Breast epithelium (tissue), 4 donors: ENCODE data around the gene TCFL5. TPM values are rescaled to one million over a fixed set of nuclear protein-coding genes. Genes with fewer than 3 reads are reported as not detected.

ENCODE experiments used
- DNase-seq, 2 donors: peaks; one replicate each; pipeline ENCODE4 v3.0.0-alpha.2; 2019; ENCODE audit warnings: low spot score in 2 of 2
- H3K27ac ChIP-seq, 2 donors: fragments of 200-600 bp; sonication (generic) in 1 of 2; one replicate each; pipeline ENCODE4 v1.5.1; 2016 to 2019; ENCODE audit warnings: mild to moderate bottlenecking in 1 of 2
- H3K27me3 ChIP-seq, 2 donors: fragments of 200-600 bp; sonication (generic) in 1 of 2; one replicate each; pipeline versions ENCODE4 v1.5.1 to v1.6.0; 2017 to 2019; ENCODE audit warnings: control low read depth in 1 of 2, mild to moderate bottlenecking in 1 of 2
- H3K36me3 ChIP-seq: fragments of 200-600 bp; one replicate; pipeline ENCODE4 v1.5.1; 2019
- H3K4me1 ChIP-seq, 2 donors: fragments of 200-600 bp; sonication (generic); one replicate each; pipeline ENCODE4 v1.5.1; 2016 to 2019; ENCODE audit warnings: control low read depth in 1 of 2
- H3K4me3 ChIP-seq, 3 donors: fragments of 200-600 bp; sonication (generic); 1 replicate in 2 of 3; 2 replicates in 1 of 3; pipeline ENCODE4 v1.5.1; 2016 to 2019; ENCODE audit warnings: mild to moderate bottlenecking in 3 of 3, moderate library complexity in 2 of 3
- H3K9me3 ChIP-seq, 2 donors: fragments of 200-600 bp; sonication (generic) in 1 of 2; one replicate each; pipeline ENCODE4 v1.5.1; 2016 to 2019; ENCODE audit warnings: control low read depth in 1 of 2
- POLR2A ChIP-seq: fragments of 450-650 bp; IDR thresholded peaks from one replicate; pipeline ENCODE4 v1.6.1; 2016; ENCODE audit warnings: antibody characterized with exemption, mild to moderate bottlenecking, moderate library complexity
- POLR2AphosphoS5 ChIP-seq, 3 donors: sonication (generic); formaldehyde crosslinking; IDR thresholded peaks; one replicate each; pipeline ENCODE4 v1.6.1; 2017; ENCODE audit warnings: antibody characterized with exemption in 3 of 3
- intact Hi-C: fragments of 100-400 bp; cut with DNase I; formaldehyde crosslinking; loops from one replicate; pipeline ENCODE4 v1.15.1; 2023; ENCODE audit warnings: low total_unique reads
- total RNA-seq, 3 donors: library from RNA; depleted of rRNA; stranded (reverse); fragments of >200 nt; gene quantifications; one replicate each; pipeline ENCODE4 v1.1.0, GENCODE V29; 2016
- TF ChIP-seq, protein P1 (sequence below), 3 donors: fragments of 450-650 bp; IDR thresholded peaks; one replicate each; pipeline ENCODE4 v1.5.1; 2016 to 2017; ENCODE audit warnings: antibody characterized with exemption in 3 of 3, mild to moderate bottlenecking in 3 of 3, moderate library complexity in 3 of 3

TCFL5 gene
- total RNA-seq, 3 donors from 2014 or later: 7.8 to 21.0 (median 12.5) TPM

DNA sequence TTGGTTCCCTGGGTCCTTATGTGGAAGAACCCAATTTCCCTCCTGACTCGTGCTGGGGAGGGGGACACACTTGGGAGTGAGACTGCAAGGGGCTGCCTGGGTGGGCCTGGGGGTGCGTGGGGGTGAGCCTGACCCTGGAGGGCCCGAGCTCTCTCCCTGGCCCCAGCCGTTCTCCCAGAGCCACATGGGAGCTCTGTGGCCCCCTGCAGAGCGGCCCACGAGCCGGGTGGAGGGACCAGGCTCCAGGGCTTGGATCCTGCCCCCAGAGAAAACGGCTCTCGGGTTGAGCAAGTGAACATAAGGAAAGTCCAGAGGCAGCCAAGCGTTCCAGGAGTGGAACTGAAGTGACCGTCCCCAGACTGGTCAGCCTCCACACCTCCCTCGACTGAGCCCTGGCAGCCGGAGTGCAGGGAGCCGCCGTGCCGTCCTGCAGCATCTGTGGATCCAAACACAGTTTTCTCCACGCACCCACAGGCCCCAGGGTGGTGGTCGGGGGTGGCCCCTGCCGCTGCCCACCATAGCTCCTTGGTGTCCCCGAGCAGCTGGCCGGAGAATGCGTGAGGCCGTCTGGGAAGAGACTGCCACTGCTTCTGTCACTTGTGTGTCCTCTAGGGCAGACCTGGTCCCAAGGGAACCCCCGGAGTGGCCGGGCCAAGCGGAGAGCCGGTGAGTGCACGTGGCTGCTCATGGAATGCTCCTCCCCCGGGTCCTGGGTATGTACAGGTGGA is 34.1 kb downstream of the TCFL5 start:
- intact Hi-C loops: no loop called here
- Histone ChIP-seq H3K36me3 (no peaks in the 10 kb centered on the region), H3K27me3 (no peaks in the 10 kb centered on the region), H3K9me3 (no peaks in the 10 kb centered on the region), H3K27ac (no peak overlapping the region), H3K4me1 (peaks cover 11 to 13% of the 10 kb centered on the region in 2 donors), H3K4me3 (no peak overlapping the region)
- no peak for DNase-seq
- TF ChIP-seq POLR2AphosphoS5 (IDR thresholded peaks at IDR 0.05) (no peak), POLR2A (no peak)
- TF ChIP-seq, protein P1, sequence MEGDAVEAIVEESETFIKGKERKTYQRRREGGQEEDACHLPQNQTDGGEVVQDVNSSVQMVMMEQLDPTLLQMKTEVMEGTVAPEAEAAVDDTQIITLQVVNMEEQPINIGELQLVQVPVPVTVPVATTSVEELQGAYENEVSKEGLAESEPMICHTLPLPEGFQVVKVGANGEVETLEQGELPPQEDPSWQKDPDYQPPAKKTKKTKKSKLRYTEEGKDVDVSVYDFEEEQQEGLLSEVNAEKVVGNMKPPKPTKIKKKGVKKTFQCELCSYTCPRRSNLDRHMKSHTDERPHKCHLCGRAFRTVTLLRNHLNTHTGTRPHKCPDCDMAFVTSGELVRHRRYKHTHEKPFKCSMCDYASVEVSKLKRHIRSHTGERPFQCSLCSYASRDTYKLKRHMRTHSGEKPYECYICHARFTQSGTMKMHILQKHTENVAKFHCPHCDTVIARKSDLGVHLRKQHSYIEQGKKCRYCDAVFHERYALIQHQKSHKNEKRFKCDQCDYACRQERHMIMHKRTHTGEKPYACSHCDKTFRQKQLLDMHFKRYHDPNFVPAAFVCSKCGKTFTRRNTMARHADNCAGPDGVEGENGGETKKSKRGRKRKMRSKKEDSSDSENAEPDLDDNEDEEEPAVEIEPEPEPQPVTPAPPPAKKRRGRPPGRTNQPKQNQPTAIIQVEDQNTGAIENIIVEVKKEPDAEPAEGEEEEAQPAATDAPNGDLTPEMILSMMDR (IDR thresholded peaks at IDR 0.05): no peak

DNA sequence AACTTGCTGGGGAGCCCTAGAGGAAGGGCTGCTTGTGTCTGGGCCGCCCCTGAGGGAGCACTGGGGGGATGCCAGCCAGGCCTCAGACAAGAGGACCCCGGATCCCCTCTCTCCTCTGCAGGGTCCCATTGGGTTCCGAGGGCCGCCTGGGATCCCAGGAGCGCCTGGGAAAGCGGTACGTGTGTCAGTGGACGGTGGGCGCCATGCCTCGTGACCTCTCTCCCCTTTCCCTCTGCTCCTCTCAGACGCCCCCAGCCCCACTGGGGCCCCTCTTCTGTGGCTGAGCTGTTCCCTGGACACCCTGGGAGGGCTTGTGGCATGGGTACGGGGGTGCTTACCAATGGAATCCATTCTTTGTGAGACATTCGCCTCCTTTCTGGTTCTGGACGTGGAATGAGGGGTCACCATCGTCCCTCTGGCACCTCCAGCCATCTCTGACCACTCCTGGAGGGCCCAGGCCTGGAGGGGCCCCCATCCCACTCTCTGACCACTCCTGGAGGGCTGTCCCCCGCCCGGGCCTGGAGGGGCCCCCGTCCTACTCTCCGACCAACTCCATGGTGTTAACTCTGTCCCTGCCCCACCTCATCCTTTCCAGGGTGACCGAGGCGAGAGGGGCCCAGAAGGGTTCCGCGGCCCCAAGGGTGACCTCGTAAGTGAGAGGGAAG is 34.8 kb downstream of the TCFL5 start:
- H3K36me3 ChIP-seq: no peaks in the 10 kb centered on the region
- H3K27ac ChIP-seq: no peak overlapping the region
- H3K4me3 ChIP-seq: no peak overlapping the region
- no peaks in the 10 kb centered on the region for H3K9me3 ChIP-seq
- TF ChIP-seq, protein P1 (IDR thresholded peaks at IDR 0.05): no peak
- TF ChIP-seq POLR2A: no peak
- no peaks in the 10 kb centered on the region for H3K27me3 ChIP-seq
- peaks cover 5 to 8% of the 10 kb centered on the region in 2 donors for H3K4me1 ChIP-seq
- intact Hi-C loops: no loop called here
- no peak for DNase-seq

DNA sequence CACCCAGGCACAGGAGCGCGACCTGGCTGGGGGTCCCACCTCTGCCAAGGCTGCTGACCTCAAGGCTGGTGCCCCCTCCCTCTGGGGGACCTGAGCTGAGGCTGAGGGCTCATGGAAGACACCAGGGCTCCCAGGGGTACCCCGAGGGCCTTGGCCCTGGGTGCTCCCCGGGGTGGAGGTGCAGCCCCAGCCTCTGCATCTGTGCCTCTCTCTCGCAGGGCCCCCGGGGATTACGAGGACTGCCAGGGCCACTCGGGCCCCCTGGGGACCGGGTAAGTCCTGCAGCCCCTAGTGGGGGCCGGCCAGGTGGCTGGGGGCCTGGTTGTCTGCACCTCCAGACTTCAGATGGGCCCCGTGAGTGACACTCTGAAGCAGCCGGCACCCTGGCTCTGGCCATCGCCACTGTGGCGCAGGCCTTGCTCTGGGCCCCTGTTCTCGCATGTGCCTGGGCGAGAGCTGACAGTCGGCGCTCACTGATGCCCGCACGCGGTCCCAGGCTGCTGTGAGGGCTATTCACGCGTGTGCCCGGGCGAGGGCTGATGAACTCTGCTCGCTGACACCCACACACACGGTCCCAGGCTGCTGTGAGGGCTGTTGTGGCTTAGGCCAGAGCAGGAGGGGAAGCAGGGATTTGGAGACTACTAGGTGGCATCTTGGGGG is 35.5 kb downstream of the TCFL5 start:
- no peaks in the 10 kb centered on the region for H3K9me3 ChIP-seq

DNA sequence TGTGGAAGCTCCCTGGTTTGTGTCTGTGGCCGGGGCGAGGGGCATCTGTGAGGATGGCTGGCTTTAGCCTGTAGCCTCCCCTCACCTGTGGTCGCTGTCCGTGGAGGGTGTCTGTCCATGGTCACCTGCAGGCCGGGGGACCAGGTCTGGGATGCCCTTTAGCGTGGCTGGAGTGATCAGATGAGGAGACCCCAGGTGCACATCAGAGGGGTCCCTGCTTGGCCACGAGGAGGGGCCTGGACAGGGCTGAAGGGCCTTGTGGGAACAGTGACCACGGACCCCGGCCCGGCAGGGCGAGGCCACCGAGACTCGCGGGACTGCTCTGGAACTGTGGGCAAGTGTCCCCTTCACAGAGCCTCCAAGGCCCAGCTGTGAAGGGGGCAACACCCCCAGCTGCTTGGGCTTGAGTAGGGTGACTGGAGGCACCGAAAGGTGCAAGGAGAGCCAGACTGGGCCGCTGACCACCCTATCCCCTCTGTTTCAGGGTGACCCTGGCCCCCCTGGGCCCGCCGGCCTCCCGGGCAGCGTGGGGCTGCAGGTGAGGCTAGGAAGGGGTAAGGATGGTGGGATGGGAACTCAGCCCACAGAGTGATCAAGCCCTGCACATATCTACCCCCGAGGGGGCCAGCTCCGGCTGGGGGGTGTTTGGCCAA is 36.2 kb downstream of the TCFL5 start:
- intact Hi-C loops: no loop called here
- Histone ChIP-seq H3K4me1 (peaks cover 5 to 8% of the 10 kb centered on the region in 2 donors), H3K27me3 (no peaks in the 10 kb centered on the region), H3K27ac (peak overlapping the region; percentile 29 to 78), H3K9me3 (no peaks in the 10 kb centered on the region), H3K4me3 (peak overlapping the region in 2 of 3 donors; percentile 53 to 69), H3K36me3 (no peaks in the 10 kb centered on the region)
- TF ChIP-seq POLR2AphosphoS5 (IDR thresholded peaks at IDR 0.05) (no peak), POLR2A (no peak)
- TF ChIP-seq, protein P1 (IDR thresholded peaks at IDR 0.05): no peak
- no peak for DNase-seq

More for the DNA sequence above, 35.5 kb downstream of the TCFL5 start:
- Histone ChIP-seq H3K4me3 (no peak overlapping the region), H3K4me1 (peaks cover 5 to 8% of the 10 kb centered on the region in 2 donors), H3K27ac (no peak overlapping the region), H3K36me3 (no peaks in the 10 kb centered on the region), H3K27me3 (no peaks in the 10 kb centered on the region)
- DNase-seq: no peak
- TF ChIP-seq, protein P1 (IDR thresholded peaks at IDR 0.05): no peak
- no peak for TF ChIP-seq POLR2AphosphoS5 (IDR thresholded peaks at IDR 0.05)
- TF ChIP-seq POLR2A: no peak
- intact Hi-C loops: no loop called here
